DOHH2 (cell line): Measurements from ENCODE around the gene ARHGAP24.

ENCODE experiments used
- EZH2phosphoT487 ChIP-seq: fragments of 200-600 bp; sonication (generic); IDR thresholded peaks from 2 replicates; pipeline ENCODE4 v1.6.1; 2017; ENCODE audit warnings: borderline replicate concordance, mild to moderate bottlenecking, antibody characterized with exemption, low read length, moderate library complexity, mixed read lengths
- TF ChIP-seq, protein P1 (sequence below): fragments of 200-600 bp; sonication (generic); IDR thresholded peaks from one replicate; pipeline ENCODE4 v1.5.1; 2014; ENCODE audit warnings: antibody characterized with exemption, mild to moderate bottlenecking, low read depth, low read length; ENCODE audit not compliant: poor library complexity, severe bottlenecking

DNA sequence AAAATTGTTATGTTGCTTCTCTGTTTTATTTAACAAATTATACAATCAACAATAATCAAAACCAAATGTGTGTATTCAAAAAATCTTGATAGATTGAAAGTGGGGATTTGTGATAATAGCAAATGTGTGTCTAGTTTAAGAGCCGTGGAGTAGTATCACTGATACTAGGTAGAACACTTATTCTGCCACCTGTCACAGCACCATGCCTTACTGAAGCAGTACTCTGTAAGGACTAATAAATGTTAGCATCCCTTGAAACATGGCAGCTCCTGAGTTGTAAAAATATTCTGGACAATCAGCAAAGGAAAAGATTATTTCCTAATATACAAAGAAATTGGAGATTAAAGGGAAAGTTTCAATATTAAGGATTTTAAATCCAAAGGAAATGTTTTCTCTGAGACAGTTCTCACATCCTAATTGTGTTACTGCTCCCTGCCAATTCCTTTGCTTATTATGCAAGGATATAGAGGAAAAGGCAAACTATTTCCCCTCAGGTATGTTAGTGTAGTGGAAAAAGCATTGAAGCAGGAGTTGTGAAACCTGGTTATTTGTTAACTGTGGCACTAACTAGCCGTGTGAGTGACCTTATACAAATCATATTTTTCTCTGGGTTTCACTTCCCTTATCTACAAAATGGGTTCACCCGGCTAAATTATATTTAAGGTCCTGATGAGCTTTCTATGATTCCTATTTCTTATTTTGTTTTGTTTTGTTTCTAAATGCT is 303.1 kb downstream of the ARHGAP24 start:
- TF ChIP-seq, protein P1, sequence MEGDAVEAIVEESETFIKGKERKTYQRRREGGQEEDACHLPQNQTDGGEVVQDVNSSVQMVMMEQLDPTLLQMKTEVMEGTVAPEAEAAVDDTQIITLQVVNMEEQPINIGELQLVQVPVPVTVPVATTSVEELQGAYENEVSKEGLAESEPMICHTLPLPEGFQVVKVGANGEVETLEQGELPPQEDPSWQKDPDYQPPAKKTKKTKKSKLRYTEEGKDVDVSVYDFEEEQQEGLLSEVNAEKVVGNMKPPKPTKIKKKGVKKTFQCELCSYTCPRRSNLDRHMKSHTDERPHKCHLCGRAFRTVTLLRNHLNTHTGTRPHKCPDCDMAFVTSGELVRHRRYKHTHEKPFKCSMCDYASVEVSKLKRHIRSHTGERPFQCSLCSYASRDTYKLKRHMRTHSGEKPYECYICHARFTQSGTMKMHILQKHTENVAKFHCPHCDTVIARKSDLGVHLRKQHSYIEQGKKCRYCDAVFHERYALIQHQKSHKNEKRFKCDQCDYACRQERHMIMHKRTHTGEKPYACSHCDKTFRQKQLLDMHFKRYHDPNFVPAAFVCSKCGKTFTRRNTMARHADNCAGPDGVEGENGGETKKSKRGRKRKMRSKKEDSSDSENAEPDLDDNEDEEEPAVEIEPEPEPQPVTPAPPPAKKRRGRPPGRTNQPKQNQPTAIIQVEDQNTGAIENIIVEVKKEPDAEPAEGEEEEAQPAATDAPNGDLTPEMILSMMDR, result no peak
- no peak for TF ChIP-seq EZH2phosphoT487
